Fibroblast of lung (primary cell): ENCODE data around the gene TBL1X.

Source experiments
- CTCF ChIP-seq, 2 donors: IDR thresholded peaks in 1 of 2; conservative IDR thresholded peaks in 1 of 2; 1 replicate in 1 of 2; 2 replicates in 1 of 2; pipeline ENCODE4 v1.5.1; 2011 to 2012; ENCODE audit warnings: low read length in 2 of 2, control low read depth in 1 of 2, inconsistent platforms in 1 of 2, low read depth in 1 of 2, mild to moderate bottlenecking in 1 of 2
- EZH2 ChIP-seq: IDR thresholded peaks from 2 replicates; pipeline ENCODE4 v1.5.1; 2012; ENCODE audit warnings: low read length, control low read depth, mild to moderate bottlenecking; ENCODE audit errors: missing control alignments

- TF ChIP-seq CTCF (conservative IDR thresholded peaks at IDR 0.05 in 1 of 2, IDR thresholded peaks at IDR 0.05 in 1 of 2; ENCODE audit: low read depth in 1 of 2, low read length in 2 of 2) (no peak), EZH2 (no peak)
Observed at GRCh38 chrX:9642270-9642995, 177.6 kb downstream of the TBL1X start.
